ENCODE data around the gene CFAP43.
A peak's percentile ranks its signal among the peaks of the same experiment; 100 is the strongest.

The CFAP43 gene

DNA sequence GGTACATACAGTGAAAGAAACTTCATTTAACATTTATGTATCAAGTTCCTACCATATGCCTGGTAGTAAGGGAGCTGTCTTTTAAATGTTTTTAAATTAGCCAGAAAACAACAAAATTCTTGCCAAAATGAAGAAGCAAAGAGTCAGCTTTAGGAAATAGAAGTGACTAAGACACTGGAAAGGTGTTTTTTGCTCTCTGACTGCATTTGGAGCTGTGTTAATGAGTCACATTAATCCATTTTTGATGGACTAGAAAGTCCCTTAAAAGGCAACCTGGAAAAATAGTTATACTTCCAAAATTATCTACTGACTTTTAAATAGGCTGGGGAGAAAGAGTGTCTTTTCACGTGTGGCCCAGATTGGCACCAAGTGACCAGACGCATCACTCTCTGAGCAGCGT lies 142.5 kb downstream of the CFAP43 start:
- TF ChIP-seq, protein P1, sequence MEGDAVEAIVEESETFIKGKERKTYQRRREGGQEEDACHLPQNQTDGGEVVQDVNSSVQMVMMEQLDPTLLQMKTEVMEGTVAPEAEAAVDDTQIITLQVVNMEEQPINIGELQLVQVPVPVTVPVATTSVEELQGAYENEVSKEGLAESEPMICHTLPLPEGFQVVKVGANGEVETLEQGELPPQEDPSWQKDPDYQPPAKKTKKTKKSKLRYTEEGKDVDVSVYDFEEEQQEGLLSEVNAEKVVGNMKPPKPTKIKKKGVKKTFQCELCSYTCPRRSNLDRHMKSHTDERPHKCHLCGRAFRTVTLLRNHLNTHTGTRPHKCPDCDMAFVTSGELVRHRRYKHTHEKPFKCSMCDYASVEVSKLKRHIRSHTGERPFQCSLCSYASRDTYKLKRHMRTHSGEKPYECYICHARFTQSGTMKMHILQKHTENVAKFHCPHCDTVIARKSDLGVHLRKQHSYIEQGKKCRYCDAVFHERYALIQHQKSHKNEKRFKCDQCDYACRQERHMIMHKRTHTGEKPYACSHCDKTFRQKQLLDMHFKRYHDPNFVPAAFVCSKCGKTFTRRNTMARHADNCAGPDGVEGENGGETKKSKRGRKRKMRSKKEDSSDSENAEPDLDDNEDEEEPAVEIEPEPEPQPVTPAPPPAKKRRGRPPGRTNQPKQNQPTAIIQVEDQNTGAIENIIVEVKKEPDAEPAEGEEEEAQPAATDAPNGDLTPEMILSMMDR (IDR thresholded peaks at IDR 0.05; ENCODE audit: low read length, missing control alignments): no peak
- no peak for DNase-seq (ENCODE audit: low read depth)
- H3K4me3 ChIP-seq (replicated peaks; ENCODE audit: low read depth, low read length): no peak overlapping the region

- H3K4me3 ChIP-seq (replicated peaks; ENCODE audit: low read depth, low read length): no peak overlapping the region
- DNase-seq (ENCODE audit: low read depth): no peak
- TF ChIP-seq, protein P1 (IDR thresholded peaks at IDR 0.05; ENCODE audit: low read length, missing control alignments): no peak
Measured at GRCh38 chr10:104088239-104088638, 143.9 kb downstream of the CFAP43 start.

DNA sequence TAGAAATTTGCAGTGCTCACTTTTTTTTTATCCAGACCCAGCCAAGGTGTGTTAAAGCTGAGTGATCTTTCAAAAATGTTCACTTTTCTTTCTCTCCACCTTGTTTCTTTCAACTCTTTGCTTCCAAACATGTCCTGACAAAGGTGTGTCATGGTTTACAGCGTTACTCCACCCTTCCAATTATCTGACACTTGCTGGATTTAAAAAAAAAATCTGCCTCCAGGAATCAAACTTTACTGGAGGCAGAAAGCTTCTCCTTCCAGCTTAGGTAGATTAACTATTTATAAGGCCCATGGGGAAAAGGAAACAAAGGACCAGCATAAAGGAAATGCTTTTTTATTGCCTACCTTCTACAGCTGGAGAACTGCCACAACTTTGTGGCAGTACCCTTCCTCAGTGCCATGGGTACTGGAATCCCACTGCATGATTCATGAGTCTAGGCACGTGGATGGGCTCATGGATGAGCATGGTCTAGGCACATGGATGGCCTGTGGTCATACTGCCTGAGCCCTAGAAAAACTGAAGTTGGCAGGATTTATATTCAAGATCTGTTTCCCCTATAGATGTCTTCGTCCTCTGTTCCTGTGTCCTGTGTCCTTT lies 146.3 kb downstream of the CFAP43 start, which contains the start of gene COL17A1:
TSS of gene COL17A1 (minus strand) at position 80 of the 600 bp plus-strand sequence. CDS start 5,207 bp downstream, outside the sequence.
- H3K4me3 ChIP-seq (replicated peaks; ENCODE audit: low read depth, low read length): no peak within 1 kb of the TSS
- no peak for DNase-seq (ENCODE audit: low read depth)
- TF ChIP-seq, protein P1 (IDR thresholded peaks at IDR 0.05; ENCODE audit: low read length, missing control alignments): no peak

GRCh38 chr10:104084482-104085142 lies 147.6 kb downstream of the CFAP43 start:
- H3K4me3 ChIP-seq (replicated peaks; ENCODE audit: low read depth, low read length): no peak overlapping the region
- TF ChIP-seq, protein P1 (IDR thresholded peaks at IDR 0.05; ENCODE audit: low read length, missing control alignments): no peak
- DNase-seq (ENCODE audit: low read depth): no peak

DNA sequence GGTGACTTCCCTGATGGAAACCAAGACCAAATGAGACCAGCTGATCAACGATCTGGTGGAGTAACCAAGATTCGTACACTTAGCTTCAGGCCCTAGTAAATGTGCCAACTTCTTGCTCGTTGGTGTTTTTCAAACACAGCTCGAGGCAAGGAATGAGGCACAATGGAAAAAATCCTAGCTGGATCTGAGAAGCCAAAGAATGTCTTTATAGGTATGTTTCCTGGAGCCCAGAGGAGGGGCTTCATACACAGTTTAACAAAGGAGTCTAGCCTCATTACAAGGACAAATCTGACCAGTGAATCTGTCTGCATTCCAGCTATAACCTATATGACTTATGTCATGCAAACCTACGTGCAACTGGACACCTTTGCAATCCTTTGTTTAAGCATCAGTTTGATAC lies 150.2 kb downstream of the CFAP43 start:
- TF ChIP-seq, protein P1 (IDR thresholded peaks at IDR 0.05; ENCODE audit: low read length, missing control alignments): no peak
- no peak overlapping the region for H3K4me3 ChIP-seq (replicated peaks; ENCODE audit: low read depth, low read length)
- no peak for DNase-seq (ENCODE audit: low read depth)

DNA sequence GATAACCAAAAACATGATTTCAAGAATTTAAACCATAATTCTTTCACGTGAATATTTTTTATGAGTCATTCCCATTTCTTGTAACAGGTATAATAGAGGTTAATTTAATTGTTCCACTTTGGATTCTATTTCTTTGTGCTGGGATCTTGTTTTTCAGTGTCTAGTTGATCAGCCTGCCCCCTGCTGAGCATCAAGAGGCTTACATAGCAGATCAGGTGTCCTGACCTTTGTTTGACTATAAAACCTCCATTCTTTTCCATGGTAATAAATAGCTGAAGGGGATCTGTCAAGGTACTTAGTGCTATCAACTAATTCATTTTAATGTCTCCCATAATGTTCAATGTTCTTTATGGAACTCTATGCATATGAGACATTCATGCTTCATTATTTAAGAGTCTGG lies 151.4 kb downstream of the CFAP43 start:
- peak; percentile 58 for DNase-seq (ENCODE audit: low read depth)
- H3K4me3 ChIP-seq (replicated peaks; ENCODE audit: low read depth, low read length): no peak overlapping the region
- TF ChIP-seq, protein P1 (IDR thresholded peaks at IDR 0.05; ENCODE audit: low read length, missing control alignments): peak; percentile 59

Data from fibroblast of pulmonary artery (primary cell).